Fibroblast of skin of abdomen (primary cell): ENCODE measurements around the gene TMEM255B.
"Not testable (repeated sequence)": the region's sequence is repeated elsewhere in the genome, so short reads cannot be mapped to it uniquely, and the experiment has no call there.

Experiments
- DNase-seq: peaks from one replicate; pipeline ENCODE4 v3.0.0-alpha.2; 2013

Gene TMEM255B

GRCh38 chr13:113789167-113789566 is 30.1 kb downstream of the TMEM255B start:
- no peak for DNase-seq

GRCh38 chr13:113789931-113790330 is 30.9 kb downstream of the TMEM255B start:
- not testable (repeated sequence) for DNase-seq

DNA sequence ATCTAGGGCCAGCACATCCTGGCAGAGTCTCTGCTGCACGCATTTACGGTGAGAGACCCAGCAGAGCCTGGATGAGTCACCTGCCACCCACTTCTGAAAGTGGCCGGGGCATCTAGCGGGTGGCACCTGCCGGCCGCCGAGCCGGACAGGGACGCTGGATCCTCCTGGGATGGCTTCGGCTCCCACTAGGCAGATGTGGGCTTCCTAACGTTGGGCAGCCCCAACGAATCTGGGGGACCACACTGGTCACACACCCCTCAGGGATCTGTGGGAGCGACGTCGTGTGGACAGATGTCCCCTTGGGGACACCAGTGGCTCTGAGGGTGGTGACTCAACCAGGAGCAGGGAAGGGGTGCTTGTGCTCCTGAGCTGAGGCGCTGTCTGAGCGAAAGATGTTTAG is 32.2 kb downstream of the TMEM255B start:
- no peak for DNase-seq

DNA sequence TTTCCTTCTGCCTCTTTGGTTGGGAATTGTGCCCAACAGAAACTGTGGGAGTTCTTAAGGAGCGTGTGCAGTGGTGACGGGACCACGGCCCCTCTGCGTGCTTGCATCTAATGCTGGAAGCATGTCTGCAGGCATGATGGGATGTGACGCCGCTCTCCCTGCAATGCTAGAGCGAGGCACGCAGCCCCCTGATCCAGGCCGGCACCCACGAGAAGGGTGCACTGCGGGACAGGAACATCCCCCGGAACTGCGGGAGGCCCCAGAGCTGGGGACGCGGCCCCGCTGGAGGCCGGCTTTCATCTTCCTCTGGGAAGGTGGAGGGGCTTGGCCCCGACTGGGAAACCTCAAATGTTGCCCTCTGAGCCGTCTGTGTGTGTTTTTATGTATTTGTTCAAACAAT is 32.7 kb downstream of the TMEM255B start:
- no peak for DNase-seq

- DNase-seq, result no peak
Measured at GRCh38 chr13:113792236-113792770, 33.3 kb downstream of the TMEM255B start.

GRCh38 chr13:113792886-113793717 is 34.1 kb downstream of the TMEM255B start:
- DNase-seq, result no peak

DNA sequence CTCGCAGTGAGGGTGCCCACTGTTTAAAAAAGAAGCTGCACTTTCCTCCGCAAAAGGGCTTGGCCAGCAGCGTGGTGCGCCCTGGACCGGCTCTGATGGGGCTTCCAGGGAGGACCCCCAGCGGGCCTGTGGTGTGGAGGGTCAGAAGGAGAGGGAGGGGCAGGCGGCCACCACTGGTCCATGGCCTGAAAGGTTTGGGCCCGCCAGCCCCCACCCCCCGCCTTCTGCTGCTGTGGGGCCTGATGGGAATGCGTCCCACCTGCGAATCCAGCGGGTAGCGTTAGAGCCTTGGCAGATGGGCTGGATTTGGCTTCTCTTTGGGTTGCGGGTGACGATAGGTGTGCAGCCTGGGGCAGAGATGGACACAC is 34.7 kb downstream of the TMEM255B start:
- no peak for DNase-seq

DNA sequence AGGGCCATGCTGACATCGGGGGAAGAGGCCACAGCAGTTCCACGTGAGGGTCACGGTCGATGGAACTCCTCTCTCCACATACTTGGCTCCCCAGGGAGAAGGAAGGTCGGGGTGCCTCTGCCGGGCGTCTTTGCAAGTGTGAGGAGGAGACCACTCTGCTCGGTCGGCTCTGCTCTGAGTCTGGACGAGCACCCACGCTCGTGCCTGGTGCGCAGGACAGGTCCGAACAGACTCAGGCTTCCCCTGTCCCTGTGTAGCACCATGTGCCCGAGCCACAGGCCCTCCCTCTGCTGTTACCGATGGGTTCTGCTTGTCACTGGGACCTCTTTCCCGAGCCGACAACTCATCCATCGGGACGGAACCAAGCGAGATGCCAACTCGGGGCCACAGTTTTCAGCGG is 35.1 kb downstream of the TMEM255B start:
- DNase-seq, result no peak

GRCh38 chr13:113794764-113795173 is 35.7 kb downstream of the TMEM255B start:
- no peak for DNase-seq

GRCh38 chr13:113795362-113795761 is 36.3 kb downstream of the TMEM255B start:
- DNase-seq, result not testable (repeated sequence)

- no peak for DNase-seq
Measured at GRCh38 chr13:113796211-113796963, 37.4 kb downstream of the TMEM255B start.

DNA sequence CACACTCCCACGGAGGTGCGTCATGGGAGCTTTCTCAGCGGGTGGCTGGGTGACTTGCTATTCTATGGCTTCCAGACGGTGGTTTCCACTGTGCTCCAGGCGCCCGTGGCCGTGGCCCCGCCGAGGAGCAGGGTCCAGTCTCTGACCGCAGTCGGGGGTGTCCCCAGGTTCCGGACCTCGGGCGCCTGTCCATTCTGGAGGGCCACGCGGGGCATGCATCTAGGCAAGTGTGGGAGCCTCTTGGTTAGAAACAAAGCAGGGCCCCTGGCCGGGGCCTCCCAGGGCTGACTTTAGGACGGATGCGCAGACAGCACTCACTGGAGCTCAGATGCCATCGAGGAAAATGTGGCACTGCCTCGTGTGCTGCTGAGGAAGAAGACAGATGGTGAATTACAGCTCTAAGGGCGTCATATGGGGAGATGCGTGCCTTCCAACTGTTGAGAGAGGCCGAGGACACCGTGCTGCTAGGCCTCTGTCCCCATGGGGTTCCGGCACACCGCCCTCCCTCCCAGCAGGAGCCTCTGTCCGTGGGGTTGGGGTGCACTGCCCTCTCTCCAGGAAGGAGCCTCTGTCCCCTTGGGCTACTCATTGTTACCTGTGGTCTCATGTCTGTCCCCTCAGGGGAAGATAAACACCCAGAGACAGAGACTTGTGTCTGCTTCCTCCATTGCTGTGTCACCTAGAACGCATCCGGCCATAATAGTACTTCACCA is 38.1 kb downstream of the TMEM255B start:
- DNase-seq, result no peak

DNA sequence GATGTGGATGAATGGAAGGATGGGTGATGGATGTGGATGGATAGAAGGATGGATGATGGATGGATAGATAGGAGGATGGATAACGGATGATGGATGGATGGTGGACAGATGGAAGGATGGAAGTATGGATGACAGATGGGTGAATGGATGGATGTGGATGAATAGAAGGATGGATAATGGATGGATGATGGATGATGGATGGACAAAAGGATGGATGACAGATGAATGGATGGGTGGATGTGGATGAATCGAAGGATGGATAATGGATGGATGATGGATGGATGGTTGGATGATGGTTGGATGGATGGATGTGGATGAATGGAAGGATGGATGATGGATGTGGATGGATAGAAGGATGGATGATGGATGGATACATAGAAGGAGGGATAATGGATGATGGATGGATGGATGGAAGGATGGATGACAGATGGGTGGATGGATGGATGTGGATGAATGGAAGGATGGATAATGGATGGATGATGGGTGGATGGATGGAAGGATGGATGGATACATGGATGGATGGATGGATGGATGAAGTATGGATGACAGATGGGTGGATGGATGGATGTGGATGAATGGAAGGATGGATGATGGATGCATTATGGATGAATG is 39.3 kb downstream of the TMEM255B start:
- no peak for DNase-seq

GRCh38 chr13:113800576-113800926 is 41.5 kb downstream of the TMEM255B start:
- DNase-seq, result no peak

GRCh38 chr13:113801289-113801961 is 42.4 kb downstream of the TMEM255B start:
- no peak for DNase-seq

- peak; percentile 83 for DNase-seq
Measured at GRCh38 chr13:113802090-113802531, 43.1 kb downstream of the TMEM255B start.

- no peak for DNase-seq
Measured at GRCh38 chr13:113802761-113803160, 43.7 kb downstream of the TMEM255B start.

- DNase-seq, result no peak
Measured at GRCh38 chr13:113803409-113804016, 44.5 kb downstream of the TMEM255B start.

- peak; percentile 49 for DNase-seq
Measured at GRCh38 chr13:113804017-113804702, 45.1 kb downstream of the TMEM255B start.

GRCh38 chr13:113804703-113805430 is 45.8 kb downstream of the TMEM255B start:
- no peak for DNase-seq
